Pancreas (tissue), 10 donors: ENCODE measurements around the gene HOXA3. TPM values are rescaled to one million over a fixed set of nuclear protein-coding genes. Genes with fewer than 3 reads are reported as not detected.

ENCODE experiments used
- ATAC-seq, 4 donors: fragments of 200-7000 bp; cut with Tn5 transposase; one replicate each; pipeline versions ENCODE4 v1.8.0 to v1.9.1; 2020; ENCODE audit warnings: mild to moderate bottlenecking in 4 of 4, moderate library complexity in 4 of 4
- DNase-seq, 6 donors: peaks; one replicate each; pipeline ENCODE4 v3.0.0-alpha.2; 2020
- FAIRE-seq: peaks from 2 replicates; lab custom pipeline; 2012; peaks lifted over from hg19 to GRCh38; lab: Jason Lieb, UNC
- H3K27ac ChIP-seq, 4 donors: fragments of 200-600 bp; sonication (generic); 1 replicate in 3 of 4; 2 replicates in 1 of 4; pipeline versions ENCODE4 v1.5.0 to v1.8.0; 2020
- H3K27me3 ChIP-seq, 4 donors: fragments of 200-600 bp; one replicate each; pipeline ENCODE4 v1.8.0; 2021
- H3K36me3 ChIP-seq, 3 donors: fragments of 200-600 bp; sonication (generic) in 1 of 3; one replicate each; pipeline versions ENCODE4 v1.5.0 to v1.8.0; 2020 to 2021
- H3K4me1 ChIP-seq, 3 donors: fragments of 200-600 bp; one replicate each; pipeline ENCODE4 v1.8.0; 2021
- H3K4me3 ChIP-seq, 4 donors: fragments of 200-600 bp; sonication (generic) in 2 of 4; one replicate each; pipeline versions ENCODE4 v1.5.0 to v1.8.0; 2020 to 2021
- H3K9me3 ChIP-seq, 4 donors: fragments of 200-600 bp; one replicate each; pipeline ENCODE4 v1.8.0; 2021
- WGBS, 2 donors: extraction: QIAGEN DNeasy Blood & Tissue Kit; methylation state at CpG; one replicate each; pipeline ENCODE4 v1.1.7; 2013; 5-methylcytosine and 5-hydroxymethylcytosine counted together
- intact Hi-C, 3 donors: fragments of 100-400 bp; cut with DNase I; formaldehyde crosslinking; loops; one replicate each; pipeline versions ENCODE4 v1.11.1 to v1.14.2; 2022
- polyA plus RNA-seq, 2 donors: library from polyadenylated mRNA; stranded (reverse); fragments of 200-250 nt; gene quantifications; one replicate each; pipeline ENCODE4 v1.2.3, GENCODE V29; 2013
- total RNA-seq, 6 donors: library from RNA; stranded (reverse); fragmentation: NEBNext Ultra II Directional in 4 of 6; extraction: Animal tissue kit (Norgen Biotek cat#: 25700) in 4 of 6; gene quantifications; one replicate each; pipeline versions ENCODE4 v1.2.1 to v1.2.4, GENCODE V29; 2021 to 2023
- TF ChIP-seq, protein P1 (sequence below), 4 donors: fragments of 200-600 bp; sonication (generic) in 3 of 4; IDR thresholded peaks; one replicate each; pipeline versions ENCODE4 v1.5.0 to v1.8.0; 2021; ENCODE audit warnings: antibody characterized with exemption in 4 of 4
- donor health status: healthy with polysubstance abuse.
- donor health status: DM: no; HTN: no; CAD: no; lungs with moderate emphysema.
- donor health status: DM: no; HTN: no; CAD: no.
- donor health status: control.
- donor health status: control.
- donor health status: Bipolar disorder and iron deficiency.
- donor health status: DM: yes; HTN: yes; CAD: no.
- donor health status: DM: no; HTN: no; CAD: no.
- donor health status: DM: no; HTN: no; CAD: no.
- donor health status: DM: yes; HTN: yes; CAD: no.

Gene HOXA3
- total and polyA plus RNA-seq, 8 donors: 0.13 to 1.9 (median 0.43) TPM; not detected in 1

DNA sequence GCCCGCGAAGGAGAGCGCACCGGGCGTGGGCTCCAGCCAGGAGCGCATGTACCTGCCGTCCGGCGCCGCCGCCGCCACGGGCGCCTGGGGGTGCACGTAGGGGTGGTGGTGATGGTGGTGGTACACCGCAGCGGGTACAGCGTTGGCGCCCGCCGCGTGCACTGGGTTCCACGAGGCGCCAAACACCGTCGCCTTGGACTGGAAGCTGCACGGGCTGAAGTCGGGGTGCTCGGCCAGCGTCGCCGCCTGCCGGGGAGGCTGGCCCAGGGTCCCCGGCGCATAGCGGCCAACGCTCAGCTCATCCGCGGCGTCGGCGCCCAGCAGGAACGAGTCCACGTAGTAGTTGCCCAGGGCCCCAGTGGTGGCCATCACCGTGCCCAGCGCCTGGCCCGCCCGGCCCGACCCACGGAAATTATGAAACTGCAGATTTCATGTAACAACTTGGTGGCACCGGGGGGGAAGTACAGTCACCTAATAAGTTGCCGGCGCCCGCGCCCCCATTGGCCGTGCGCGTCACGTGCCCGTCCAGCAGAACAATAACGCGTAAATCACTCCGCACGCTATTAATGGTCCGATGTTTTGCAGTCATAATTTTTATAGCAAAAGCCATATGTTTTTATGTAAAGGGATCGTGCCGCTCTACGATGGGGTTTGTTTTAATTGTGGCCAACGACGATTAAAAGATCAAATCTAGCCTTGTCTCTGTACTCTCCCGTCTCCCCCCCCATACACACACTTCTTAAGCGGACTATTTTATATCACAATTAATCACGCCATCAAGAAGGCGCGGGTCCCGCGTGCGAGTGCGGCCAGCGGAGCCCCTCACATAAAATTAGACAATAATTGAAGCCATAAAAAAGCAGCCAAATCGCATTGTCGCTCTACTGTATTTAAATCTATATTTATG lies 13.0 kb upstream of the HOXA3 start, which contains the start of gene HOXA9:
Gene HOXA9, minus strand, starts transcription at position 449 of the 907 bp plus-strand sequence. Its CDS starts 80 bp downstream, at position 369.
- Histone ChIP-seq H3K4me3 (peak within 1 kb of the TSS in 1 of 4 donors; percentile 10), H3K4me1 (peaks cover 0 to 5% (median 4%) of the 10 kb centered on the region in 3 donors), H3K27me3 (peaks cover 17 to 78% (median 34%) of the 10 kb centered on the region in 4 donors), H3K36me3 (no peaks in the 10 kb centered on the region), H3K9me3 (no peaks in the 10 kb centered on the region), H3K27ac (no peak within 1 kb of the TSS)
- ATAC-seq: no peak
- TF ChIP-seq, protein P1, sequence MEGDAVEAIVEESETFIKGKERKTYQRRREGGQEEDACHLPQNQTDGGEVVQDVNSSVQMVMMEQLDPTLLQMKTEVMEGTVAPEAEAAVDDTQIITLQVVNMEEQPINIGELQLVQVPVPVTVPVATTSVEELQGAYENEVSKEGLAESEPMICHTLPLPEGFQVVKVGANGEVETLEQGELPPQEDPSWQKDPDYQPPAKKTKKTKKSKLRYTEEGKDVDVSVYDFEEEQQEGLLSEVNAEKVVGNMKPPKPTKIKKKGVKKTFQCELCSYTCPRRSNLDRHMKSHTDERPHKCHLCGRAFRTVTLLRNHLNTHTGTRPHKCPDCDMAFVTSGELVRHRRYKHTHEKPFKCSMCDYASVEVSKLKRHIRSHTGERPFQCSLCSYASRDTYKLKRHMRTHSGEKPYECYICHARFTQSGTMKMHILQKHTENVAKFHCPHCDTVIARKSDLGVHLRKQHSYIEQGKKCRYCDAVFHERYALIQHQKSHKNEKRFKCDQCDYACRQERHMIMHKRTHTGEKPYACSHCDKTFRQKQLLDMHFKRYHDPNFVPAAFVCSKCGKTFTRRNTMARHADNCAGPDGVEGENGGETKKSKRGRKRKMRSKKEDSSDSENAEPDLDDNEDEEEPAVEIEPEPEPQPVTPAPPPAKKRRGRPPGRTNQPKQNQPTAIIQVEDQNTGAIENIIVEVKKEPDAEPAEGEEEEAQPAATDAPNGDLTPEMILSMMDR (IDR thresholded peaks at IDR 0.05): no peak
- peak in 3 of 6 donors; percentile 11 to 71 (median 61) for DNase-seq
- 9 to 10% methylated on average over 79 to 82 of the region's 82 CpGs for WGBS, 2 donors
- no peak for FAIRE-seq
- intact Hi-C loops: no loop called here

- no peak overlapping the region for H3K27ac ChIP-seq
- intact Hi-C loops: no loop called here
- FAIRE-seq: no peak
Measured at GRCh38 chr7:27164367-27165088, 12.1 kb upstream of the HOXA3 start.

GRCh38 chr7:27164045-27164366 lies 11.6 kb upstream of the HOXA3 start:
- peak overlapping the region in 1 of 4 donors; percentile 10 for H3K4me3 ChIP-seq
- H3K4me1 ChIP-seq: peaks cover 0 to 7% (median 5%) of the 10 kb centered on the region in 3 donors
- H3K36me3 ChIP-seq: no peaks in the 10 kb centered on the region
- ATAC-seq (no peak), DNase-seq (no peak), FAIRE-seq (no peak)
- peaks cover 9 to 78% (median 27%) of the 10 kb centered on the region in 4 donors for H3K27me3 ChIP-seq
- TF ChIP-seq, protein P1 (IDR thresholded peaks at IDR 0.05): no peak
- intact Hi-C loops: no loop called here
- WGBS, 2 donors: 24 to 29% methylated on average over 12 of the region's 12 CpGs
- H3K27ac ChIP-seq: no peak overlapping the region
- no peaks in the 10 kb centered on the region for H3K9me3 ChIP-seq

More at GRCh38 chr7:27164367-27165088, 12.1 kb upstream of the HOXA3 start:
- no peak for ATAC-seq
- 8 to 10% methylated on average over 47 of the region's 47 CpGs for WGBS, 2 donors
- DNase-seq: peak in 3 of 6 donors; percentile 11 to 65 (median 58)
- TF ChIP-seq, protein P1 (IDR thresholded peaks at IDR 0.05): no peak
- no peaks in the 10 kb centered on the region for H3K9me3 ChIP-seq
- H3K4me3 ChIP-seq: peak overlapping the region in 1 of 4 donors; percentile 10
- peaks cover 10 to 78% (median 27%) of the 10 kb centered on the region in 4 donors for H3K27me3 ChIP-seq
- H3K36me3 ChIP-seq: no peaks in the 10 kb centered on the region
- peaks cover 0 to 7% (median 5%) of the 10 kb centered on the region in 3 donors for H3K4me1 ChIP-seq

DNA sequence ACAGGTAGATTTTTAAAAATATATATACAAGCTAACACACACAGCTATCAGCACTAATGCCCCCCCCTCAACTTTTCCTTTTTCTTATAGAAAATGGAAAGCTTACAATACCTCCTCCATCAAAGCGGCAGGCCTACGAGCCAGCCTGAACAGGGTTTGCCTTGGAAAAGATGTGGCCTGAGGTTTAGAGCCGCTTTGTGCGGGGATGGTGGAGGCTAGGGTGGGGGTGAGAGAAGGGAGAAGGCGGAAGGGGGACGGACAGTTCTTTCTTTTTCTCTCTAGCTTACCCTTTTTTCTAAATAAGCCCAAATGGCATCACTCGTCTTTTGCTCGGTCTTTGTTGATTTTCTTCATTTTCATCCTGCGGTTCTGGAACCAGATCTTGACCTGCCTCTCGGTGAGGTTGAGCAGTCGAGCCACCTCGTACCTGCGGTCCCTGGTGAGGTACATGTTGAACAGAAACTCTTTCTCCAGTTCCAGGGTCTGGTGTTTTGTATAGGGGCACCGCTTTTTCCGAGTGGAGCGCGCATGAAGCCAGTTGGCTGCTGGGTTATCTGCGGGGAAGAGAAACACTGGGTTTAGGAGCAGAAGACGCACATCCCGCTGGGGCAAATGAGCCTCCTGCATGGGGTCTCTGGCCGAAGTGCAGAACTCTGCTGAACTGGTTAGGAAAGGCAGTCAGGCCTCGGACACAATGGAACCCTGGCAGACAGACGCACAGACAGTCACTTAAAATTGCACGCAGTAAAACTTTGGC lies 11.1 kb upstream of the HOXA3 start:
- peaks cover 0 to 7% (median 5%) of the 10 kb centered on the region in 3 donors for H3K4me1 ChIP-seq
- H3K27ac ChIP-seq: no peak overlapping the region
- H3K4me3 ChIP-seq: no peak overlapping the region
- no peaks in the 10 kb centered on the region for H3K36me3 ChIP-seq
- DNase-seq (no peak), FAIRE-seq (no peak), ATAC-seq (no peak)
- TF ChIP-seq, protein P1 (IDR thresholded peaks at IDR 0.05): no peak
- WGBS, 2 donors: 43 to 49% methylated on average over 24 of the region's 24 CpGs
- no peaks in the 10 kb centered on the region for H3K9me3 ChIP-seq
- intact Hi-C loops: no loop called here
- H3K27me3 ChIP-seq: peaks cover 14 to 79% (median 27%) of the 10 kb centered on the region in 4 donors
